ACHN (cell line): ENCODE results near the gene KCNRG.
A peak's percentile ranks its signal among the peaks of the same experiment; 100 is the strongest.
"Not testable (repeated sequence)": the region's sequence is repeated elsewhere in the genome, so short reads cannot be mapped to it uniquely, and the experiment has no call there.

ENCODE experiments used
- DNase-seq: peaks from one replicate; pipeline ENCODE4 v3.0.0-alpha.2; 2015
- in situ Hi-C: cut with HindIII; loops from 2 replicates; pipeline ENCODE4 v1.10.0; 2017; ENCODE audit warnings: low sequenced_read_pairs, low pct_ligation_motif_present, low pct_unique_long_range_greater_than_20kb

KCNRG gene, protein sequence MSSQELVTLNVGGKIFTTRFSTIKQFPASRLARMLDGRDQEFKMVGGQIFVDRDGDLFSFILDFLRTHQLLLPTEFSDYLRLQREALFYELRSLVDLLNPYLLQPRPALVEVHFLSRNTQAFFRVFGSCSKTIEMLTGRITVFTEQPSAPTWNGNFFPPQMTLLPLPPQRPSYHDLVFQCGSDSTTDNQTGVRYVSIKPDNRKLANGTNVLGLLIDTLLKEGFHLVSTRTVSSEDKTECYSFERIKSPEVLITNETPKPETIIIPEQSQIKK

DNA sequence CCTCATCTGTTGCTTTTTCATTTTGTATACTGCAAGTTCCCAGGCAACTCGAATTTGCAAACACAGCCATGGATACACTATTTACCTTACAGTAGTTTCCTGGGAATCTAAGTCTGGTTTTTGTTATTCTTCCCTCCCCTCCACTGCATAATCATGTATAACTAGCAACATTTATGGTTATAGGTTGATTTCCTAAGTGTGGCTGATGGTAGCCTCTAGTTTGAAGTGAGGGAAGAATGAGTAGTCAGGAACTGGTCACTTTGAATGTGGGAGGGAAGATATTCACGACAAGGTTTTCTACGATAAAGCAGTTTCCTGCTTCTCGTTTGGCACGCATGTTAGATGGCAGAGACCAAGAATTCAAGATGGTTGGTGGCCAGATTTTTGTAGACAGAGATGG, at the start of gene KCNRG:
TSS of gene KCNRG (plus strand) at position 187 of the 400 bp plus-strand sequence. CDS start at position 237, 50 bp downstream.
- no peak for DNase-seq
- in situ Hi-C loops = no loop called here

DNA sequence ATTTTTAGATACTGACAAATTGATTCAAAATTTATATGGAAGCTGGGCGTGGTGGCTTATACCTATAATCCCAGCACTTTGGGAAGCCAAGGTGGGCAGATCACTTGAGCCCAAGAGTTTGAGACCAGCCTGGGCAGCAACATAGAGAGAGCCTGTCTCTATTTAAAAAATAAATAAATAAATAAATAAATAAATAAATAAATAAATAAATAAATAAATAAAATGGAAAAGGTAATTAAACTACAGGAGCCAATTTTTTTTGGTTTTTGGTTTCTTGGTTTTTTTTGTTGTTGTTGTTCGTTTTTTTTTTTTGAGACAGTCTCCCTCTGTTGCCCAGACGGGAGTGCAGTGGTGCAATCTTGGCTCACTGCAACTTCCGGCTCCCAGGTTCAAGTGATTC, 47.8 kb upstream of the KCNRG start:
- in situ Hi-C loops = no loop called here
- DNase-seq = no peak

DNA sequence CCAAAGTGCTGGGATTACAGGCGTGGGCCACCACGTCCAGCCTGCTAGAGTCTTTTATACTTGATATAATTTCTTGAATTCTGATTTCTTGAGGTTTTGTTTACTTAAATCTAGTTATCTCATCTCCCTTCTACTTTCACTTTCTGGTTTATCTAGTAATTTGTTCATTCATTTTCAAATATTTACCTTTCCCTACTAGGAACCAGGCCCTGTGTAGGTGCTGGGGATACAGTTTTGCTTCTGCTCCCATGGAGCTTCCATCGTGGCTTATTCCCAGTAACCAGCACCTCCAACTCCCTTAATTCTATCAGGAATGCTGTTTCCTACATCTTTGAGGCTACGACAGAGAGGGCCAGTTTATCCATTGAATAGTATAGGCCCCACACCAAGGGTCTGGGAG, 42.5 kb upstream of the KCNRG start:
- DNase-seq = no peak
- in situ Hi-C loops = no loop called here

DNA sequence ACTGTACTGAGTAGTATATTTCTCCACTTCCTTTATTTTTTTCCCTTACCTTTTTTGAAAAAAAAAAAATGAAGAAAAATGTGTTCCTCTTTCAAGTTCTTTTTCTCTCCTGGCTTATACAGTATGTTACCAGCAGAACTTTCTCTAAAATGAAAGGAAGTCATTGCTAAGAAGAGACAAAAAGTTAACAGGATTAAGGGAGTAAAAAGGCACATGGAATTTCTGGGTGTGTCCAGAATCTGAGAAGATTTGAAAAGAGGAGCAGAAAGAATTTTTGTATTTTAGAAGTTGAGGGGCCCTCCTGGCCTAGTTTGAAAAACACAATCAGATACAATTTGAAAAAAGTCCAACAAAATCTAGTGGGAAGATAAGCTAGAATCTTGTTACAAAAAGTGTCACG, 39.4 kb upstream of the KCNRG start:
- DNase-seq = no peak
- in situ Hi-C loops = no loop called here

DNA sequence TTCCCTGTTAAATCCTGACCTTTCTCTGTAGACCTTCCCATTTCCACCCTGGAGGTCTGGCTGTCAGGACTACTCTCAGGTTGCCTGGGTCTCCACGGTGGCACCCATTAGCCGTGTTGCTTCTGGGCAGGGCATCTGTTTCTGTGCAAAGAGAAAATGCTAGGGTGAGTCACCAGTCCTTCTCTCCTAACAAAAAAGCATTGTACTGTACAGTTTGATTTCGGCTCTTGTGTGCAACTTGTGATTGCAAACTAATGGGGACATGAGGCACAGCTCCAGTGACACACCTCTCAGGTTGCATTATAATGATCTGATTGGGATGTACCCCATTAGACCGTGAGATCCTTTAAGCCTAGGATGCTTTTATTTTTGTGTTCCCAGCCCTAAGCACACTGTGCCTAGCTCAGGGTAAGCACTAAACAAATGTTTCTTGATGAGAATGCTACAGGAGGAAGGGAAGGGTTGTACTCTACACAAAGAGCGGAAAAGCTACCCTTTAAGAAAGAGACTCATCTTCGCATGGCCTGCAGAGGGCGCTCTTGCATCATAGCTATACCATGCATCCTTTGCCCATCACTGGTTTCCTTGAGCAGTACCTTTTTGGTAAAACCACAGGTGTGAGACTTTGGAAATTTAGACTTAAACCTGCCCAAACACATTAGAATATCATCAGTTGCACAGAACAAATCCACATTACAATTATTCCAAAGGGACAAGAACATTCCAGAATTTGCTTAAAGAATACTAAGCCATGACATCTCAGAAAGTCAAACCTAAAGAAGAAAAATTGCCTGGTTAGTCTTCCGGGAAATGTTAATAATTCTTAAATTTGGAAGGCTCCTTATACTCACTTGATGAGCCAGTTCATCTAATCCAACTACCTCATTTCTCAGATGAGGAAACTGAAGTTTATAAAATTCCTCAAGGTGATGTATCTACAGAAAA, 38.7 kb upstream of the KCNRG start:
- in situ Hi-C loops = no loop called here
- peak; percentile 63 for DNase-seq

DNA sequence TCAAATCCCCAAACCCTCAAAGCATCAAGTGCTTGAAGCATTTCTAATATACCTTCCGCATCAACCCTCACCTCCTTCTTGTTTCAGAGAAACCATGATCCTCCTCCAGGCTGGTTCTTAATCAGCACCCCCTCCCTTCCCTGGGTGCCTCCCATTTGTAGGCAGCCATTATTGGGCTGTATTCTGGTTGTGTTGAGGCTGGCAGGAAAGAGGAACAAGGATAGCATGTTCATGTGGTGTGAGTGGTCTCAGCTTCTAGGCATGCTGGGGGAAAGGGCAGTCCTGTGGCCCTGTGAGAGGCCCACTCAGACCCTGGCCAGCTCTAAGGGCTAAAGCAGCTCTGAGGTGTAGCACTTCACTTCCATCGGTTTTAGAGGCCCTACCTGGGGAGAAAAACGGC, 37.3 kb upstream of the KCNRG start:
- in situ Hi-C loops = no loop called here
- DNase-seq = no peak

DNA sequence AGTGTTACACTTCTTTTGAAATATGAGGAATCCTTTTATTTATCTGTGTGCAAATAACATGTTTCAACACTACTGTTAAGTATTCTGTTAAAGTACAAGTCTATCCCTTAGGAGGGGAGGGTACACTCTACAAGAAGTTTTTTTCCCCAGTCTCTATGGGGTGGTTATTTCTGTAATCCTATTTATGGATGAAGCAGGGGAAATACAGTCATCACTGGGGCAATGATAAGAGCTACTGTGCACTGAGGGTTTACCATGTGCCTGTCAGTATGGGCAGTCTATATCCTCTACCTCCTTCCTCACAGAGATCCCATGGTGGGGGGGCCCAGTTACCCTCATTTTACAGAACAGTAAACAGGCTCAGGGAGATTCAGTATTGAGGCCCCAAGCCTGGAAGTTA, 35.0 kb upstream of the KCNRG start:
- in situ Hi-C loops = no loop called here
- DNase-seq = no peak

DNA sequence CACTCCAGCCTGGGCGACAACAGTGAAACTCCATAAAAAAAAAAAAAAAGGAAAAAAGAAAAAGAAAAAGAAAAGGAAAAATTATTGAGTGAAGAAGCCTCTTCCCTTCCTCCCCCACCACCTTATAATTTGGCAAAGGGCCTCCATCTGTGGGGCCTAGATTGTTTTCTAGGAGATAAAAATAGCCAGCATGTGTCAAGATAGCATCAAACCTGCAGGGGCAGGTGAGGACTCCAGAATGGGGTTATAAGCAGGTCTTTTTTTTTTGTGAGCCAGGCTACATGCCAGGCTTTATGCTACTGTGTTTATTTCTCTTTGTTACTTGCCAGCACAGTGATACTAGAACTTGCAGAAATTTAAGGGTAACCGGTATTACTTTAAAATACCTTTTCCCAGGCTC, 30.1 kb upstream of the KCNRG start:
- in situ Hi-C loops = no loop called here
- no peak for DNase-seq

DNA sequence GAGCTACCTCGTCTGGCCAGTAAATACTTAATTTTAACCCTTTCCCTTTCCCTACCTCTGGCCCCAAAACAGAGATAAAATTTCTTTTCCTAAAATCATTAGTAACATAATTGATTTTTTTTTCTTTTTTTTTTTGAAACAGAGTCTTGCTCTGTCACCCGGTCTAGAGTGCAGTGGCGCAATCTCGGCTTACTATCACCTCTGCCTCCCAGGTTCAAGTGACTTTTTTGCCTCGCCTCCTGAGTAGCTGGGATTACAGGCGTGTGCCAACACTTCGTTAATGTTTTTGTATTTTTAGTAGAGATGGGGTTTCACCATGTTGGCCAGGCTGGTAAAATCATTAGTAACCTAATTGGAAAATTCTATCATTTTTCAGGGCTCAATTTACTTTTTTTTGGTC, 28.8 kb upstream of the KCNRG start:
- in situ Hi-C loops = no loop called here
- DNase-seq = no peak

DNA sequence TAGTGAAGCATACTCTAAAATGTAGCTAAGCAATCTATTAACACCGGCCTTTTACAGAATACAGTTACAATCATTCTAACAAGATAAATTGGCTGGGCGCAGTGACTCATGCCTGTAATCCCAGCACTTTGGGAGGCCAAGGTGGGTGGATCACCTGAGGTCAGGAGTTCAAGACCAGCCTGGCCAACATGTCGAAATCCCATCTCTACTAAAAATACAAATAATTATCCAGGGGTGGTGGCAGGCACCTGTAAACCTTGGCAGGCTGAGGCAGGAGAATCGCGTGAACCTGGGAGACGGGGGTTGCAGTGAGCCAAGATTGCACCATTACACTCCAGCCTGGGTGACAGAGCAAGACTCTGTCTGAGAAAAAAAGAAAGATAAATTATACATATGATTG, 24.6 kb upstream of the KCNRG start:
- in situ Hi-C loops, DNase-seq: not testable (repeated sequence)

DNA sequence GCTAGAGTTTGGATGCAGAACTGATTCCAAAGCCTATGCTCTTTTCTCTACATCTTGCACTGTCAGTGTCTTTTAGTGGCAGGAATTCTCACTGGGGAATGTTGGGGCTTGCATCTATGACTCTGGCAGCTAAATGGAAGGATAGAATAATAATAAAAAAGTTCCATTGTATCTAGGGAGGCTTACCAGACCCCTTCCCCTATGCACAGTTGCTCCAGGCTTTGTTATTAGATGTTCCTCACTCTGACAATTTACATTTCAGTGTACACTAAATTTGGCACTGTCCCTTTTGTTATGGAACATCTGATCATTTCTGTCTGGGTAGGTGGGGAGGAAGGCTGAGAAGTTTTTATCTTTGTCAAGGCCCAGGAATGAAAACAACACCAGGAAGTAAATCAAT, 22.1 kb upstream of the KCNRG start:
- no peak for DNase-seq
- in situ Hi-C loops = no loop called here

DNA sequence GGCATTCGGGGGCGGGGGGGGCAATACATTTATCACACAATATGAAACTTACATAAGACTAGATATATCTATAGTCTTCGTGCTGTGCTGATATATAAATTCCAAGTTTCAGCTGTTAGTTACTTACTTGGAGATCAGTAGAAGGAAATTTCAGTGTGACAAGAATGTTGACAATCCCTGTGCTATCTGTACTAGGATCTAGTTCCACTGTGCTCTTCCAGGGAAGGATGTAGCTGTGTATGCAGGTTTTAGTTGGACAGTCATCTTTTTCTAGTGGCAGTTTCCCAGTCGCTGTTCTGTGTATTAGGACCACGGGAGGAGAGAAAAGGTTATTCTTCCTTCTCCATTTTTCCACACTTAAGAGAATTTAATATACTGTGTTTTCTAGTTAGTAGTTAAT, 21.6 kb upstream of the KCNRG start:
- in situ Hi-C loops = no loop called here
- DNase-seq = no peak

DNA sequence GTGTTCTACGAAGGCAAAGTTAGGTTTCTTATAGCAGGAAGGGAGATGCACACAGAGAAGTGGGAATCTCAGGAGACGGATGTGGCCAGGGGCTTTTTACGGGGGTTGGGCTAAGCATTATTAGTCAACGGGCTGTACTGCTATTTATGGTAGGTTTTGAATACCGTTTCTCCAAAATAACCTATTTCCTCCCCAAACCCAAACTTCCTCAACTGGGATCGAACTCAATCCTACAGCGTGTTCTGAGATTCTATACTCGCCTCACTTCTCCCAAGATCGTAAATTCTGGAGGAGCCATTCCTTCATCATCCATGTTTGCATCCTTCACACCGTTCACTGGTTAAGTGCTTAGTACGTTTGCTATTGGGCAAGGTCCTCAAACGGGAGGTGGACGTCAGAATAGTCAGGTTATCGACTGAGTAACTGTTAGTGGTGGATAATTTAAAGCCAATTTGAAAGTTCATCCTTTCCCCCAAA, 19.6 kb upstream of the KCNRG start:
- DNase-seq = peak; percentile 4
- in situ Hi-C loops = no loop called here

DNA sequence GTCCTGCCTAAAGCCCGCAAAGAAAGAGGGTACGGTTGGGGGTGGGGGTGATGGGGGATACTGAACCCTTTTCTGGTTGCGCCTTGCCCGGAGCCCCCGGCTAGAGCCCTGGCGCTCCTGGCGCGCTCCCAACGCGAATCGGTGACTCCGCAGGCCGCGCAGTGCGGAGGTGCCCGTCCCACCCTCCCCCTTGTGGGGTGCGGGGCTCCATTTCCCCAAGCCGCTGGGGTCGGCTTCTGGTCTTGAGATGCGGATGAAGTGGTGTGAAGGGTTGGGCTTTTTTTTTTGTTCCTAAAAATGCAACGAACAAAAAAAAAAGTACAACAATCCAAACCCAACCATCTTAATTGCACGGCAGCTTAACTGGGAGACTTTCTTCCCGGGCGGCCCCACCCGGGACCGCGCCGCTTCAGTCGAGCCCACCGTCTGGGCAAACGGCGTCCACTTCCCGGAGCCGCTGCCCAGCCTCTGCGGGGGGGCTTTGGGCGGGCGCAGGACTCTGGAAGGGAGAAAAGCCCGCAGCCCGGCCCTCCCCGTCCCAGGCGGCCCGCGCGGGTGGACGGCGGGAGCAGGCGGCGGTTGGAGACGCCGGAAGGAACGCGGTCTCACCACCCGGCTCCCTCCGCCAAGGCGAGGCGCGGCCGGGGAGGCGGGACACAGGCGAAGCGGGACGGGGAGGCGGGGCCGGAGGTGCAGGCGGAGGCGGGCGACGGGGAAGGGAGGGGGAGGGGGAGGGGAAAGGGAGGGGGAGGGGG, 18.9 kb upstream of the KCNRG start:
- in situ Hi-C loops = no loop called here
- DNase-seq = peak; percentile 92

DNA sequence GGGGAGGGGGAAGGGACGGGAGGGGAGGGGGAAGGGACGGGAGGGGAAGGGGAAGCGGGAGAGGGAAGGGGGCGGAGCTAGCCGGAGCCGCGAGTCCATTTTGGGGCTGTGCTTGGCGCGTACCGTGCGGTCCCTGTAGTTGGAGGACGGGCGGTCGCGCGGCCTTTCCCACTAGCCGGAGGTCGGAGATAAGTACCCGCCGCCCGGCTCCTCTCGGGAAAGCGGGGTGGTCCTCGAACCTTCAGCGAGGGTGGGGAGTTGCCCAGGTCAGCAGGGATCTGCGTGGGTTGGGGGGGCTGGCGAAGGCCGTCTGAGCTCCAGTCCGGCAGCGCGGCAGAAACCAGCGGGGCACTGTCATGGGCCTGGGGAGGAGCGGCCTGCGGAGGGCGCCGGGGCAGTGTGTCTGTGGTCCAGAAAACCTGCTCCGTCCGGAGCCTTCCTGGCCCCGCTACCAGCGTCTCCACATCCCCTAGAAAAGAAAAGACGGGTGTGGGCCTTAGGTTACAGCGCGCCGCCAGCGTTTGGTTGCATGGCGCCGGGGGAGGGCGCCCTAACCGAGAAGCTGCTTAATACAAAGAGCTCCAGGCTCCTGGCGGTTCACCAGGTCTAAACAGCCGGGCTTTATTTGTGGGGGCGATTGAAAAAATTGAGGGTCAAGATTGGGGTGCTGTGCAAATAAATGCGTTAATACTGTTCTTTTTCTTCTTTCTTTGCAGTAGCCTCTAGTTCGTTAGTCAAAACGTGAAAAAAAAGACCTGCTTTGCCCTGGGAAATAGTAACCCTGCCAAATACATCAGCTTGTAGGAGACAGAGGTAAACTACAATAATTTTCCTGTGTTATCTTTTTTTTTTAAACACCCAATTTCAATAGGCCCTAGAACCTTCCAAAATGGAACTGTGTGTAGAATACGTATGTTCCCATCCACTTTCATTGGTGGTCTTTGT, 18.0 kb upstream of the KCNRG start, which contains the start of gene TRIM13:
TSS of gene TRIM13 (plus strand) at position 92 of the 945 bp plus-strand sequence. CDS start 14,899 bp downstream, outside the sequence.
- in situ Hi-C loops = no loop called here
- peak; percentile 85 for DNase-seq

DNA sequence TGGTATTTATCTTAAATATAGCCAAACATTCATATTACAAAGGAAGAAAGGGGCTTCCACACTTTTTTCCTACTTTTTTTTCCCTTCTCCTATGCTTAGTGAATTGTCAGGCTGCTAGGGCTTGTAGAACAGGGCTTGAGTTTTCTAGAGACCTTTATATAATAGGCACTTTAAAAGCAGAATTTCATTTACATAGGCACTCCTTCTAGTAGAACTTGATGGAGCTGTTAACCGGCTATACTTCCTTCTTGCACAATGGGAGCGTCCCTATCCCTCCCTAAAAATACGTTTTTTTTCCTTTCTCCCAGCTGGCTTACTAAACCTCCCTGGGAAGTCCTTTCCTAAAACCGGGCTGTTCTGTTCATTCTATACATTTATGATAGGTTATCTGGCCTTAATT, 17.3 kb upstream of the KCNRG start:
- in situ Hi-C loops = no loop called here
- no peak for DNase-seq

DNA sequence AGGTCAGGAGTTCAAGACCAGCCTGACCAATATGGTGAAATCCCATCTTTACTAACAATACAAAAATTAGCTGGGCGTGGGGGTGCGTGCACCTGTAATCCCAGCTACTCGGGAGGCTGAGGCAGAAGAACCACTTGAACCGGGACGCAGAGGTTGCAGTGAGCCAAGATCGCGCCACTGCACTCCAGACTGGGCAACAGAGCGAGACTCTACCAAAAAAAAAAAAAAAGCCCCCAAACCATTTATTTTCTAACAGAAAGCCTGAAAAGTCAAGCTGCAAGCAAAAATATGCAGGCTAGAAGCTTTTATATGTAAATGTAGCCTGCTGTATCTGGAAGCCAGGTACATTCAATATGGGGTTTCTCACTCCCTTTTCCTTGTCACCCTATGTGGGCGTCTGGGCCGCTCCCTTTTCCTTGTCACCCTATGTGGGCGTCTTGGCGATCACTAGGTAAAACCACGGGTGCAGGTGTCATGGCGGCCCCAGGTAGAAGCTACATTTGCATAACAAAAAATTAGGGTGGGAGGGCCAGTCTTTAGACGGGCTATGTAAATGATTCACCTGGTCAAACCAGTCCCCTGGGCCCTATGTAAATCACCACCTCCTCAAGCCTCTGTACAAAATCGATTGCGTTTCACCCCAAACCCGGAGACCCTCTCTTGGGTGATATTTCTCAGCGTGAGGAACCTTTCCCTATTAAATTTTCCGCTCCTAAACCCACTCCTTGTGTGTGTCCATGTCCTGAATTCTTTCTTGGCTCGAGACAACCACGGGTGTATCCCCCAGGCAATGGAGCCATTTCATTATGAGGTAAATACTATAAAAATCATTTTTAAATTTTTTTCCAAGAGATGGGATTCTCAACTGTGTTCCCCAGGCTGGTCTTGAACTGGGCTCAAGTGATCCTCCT, 16.3 kb upstream of the KCNRG start:
- in situ Hi-C loops = no loop called here
- DNase-seq = no peak
